Neutrophil (primary cell): ENCODE results near the gene TCF7.

Source experiments
- H3K27ac ChIP-seq: fragments of 200-600 bp; sonication (generic); 2 replicates; pipeline ENCODE4 v1.5.1; 2016; ENCODE audit warnings: mild to moderate bottlenecking, moderate library complexity
- H3K27me3 ChIP-seq: fragments of 200-600 bp; sonication (generic); 2 replicates; pipeline ENCODE4 v1.6.0; 2016; ENCODE audit warnings: mild to moderate bottlenecking
- H3K36me3 ChIP-seq: fragments of 200-600 bp; sonication (generic); 2 replicates; pipeline ENCODE4 v1.5.1; 2017
- H3K4me1 ChIP-seq, 2 experiments: fragments of 200-600 bp in 1 of 2; sonication (generic) in 1 of 2; 1 replicate in 1 of 2; 2 replicates in 1 of 2; pipeline versions ENCODE4 v1.5.1 to v1.6.1; 2013 to 2016; ENCODE audit warnings: low read depth in 1 of 2, low read length in 1 of 2, mild to moderate bottlenecking in 1 of 2, moderate library complexity in 1 of 2; ENCODE audit not compliant: control insufficient read depth in 1 of 2, insufficient read depth in 1 of 2
- H3K4me3 ChIP-seq, 2 experiments: fragments of 200-600 bp in 1 of 2; sonication (generic) in 1 of 2; 1 replicate in 1 of 2; 2 replicates in 1 of 2; pipeline ENCODE4 v1.5.1; 2013 to 2016; ENCODE audit warnings: low read depth in 1 of 2, low read length in 1 of 2, mild to moderate bottlenecking in 1 of 2, moderate library complexity in 1 of 2
- H3K9me3 ChIP-seq: fragments of 200-600 bp; sonication (generic); 2 replicates; pipeline ENCODE4 v1.5.1; 2016
- CTCF ChIP-seq: fragments of 200-600 bp; sonication (generic); IDR thresholded peaks from 2 replicates; pipeline ENCODE4 v1.5.1; 2016; ENCODE audit warnings: antibody characterized with exemption

The TCF7 gene

GRCh38 chr5:134082264-134082992 lies 32.1 kb upstream of the TCF7 start:
- Histone ChIP-seq H3K36me3 (no peaks in the 10 kb centered on the region), H3K4me1 (no peaks in the 10 kb centered on the region), H3K4me3 (no peak overlapping the region), H3K9me3 (no peaks in the 10 kb centered on the region), H3K27me3 (no peaks in the 10 kb centered on the region), H3K27ac (no peak overlapping the region)
- no peak for TF ChIP-seq CTCF

- Histone ChIP-seq H3K4me1 (no peaks in the 10 kb centered on the region), H3K4me3 (no peak overlapping the region), H3K9me3 (no peaks in the 10 kb centered on the region), H3K27me3 (no peaks in the 10 kb centered on the region), H3K27ac (no peak overlapping the region), H3K36me3 (no peaks in the 10 kb centered on the region)
- TF ChIP-seq CTCF, result no peak
Observed at GRCh38 chr5:134083517-134083916, 31.0 kb upstream of the TCF7 start.

GRCh38 chr5:134084022-134084565 lies 30.4 kb upstream of the TCF7 start:
- Histone ChIP-seq H3K9me3 (no peaks in the 10 kb centered on the region), H3K4me3 (no peak overlapping the region), H3K4me1 (no peaks in the 10 kb centered on the region), H3K36me3 (no peaks in the 10 kb centered on the region), H3K27me3 (no peaks in the 10 kb centered on the region), H3K27ac (no peak overlapping the region)
- TF ChIP-seq CTCF, result no peak

GRCh38 chr5:134084570-134084969 lies 29.9 kb upstream of the TCF7 start:
- no peaks in the 10 kb centered on the region for H3K4me1 ChIP-seq
- no peaks in the 10 kb centered on the region for H3K36me3 ChIP-seq
- no peaks in the 10 kb centered on the region for H3K9me3 ChIP-seq
- H3K27me3 ChIP-seq, result no peaks in the 10 kb centered on the region
- no peak for TF ChIP-seq CTCF
- no peak overlapping the region for H3K27ac ChIP-seq
- H3K4me3 ChIP-seq, result no peak overlapping the region

- no peak overlapping the region for H3K4me3 ChIP-seq
- no peaks in the 10 kb centered on the region for H3K36me3 ChIP-seq
- no peak for TF ChIP-seq CTCF
- H3K9me3 ChIP-seq, result no peaks in the 10 kb centered on the region
- no peaks in the 10 kb centered on the region for H3K27me3 ChIP-seq
- no peak overlapping the region for H3K27ac ChIP-seq
- H3K4me1 ChIP-seq, result no peaks in the 10 kb centered on the region
Observed at GRCh38 chr5:134085411-134085810, 29.1 kb upstream of the TCF7 start.
